PC-9 (cell line): ENCODE measurements around the gene ADGRD1. TPM values are rescaled to one million over a fixed set of nuclear protein-coding genes. Genes with fewer than 3 reads are reported as not detected.

Experiments
- BruUV-seq: library from RNA; stranded (reverse); fragments of 400-500 nt; replicated peaks from 2 replicates; lab custom pipeline; 2021; lab: Mats Ljungman, UMichigan
- CTCF ChIA-PET: fragments of 300-600 bp; sonication (Branson Sonifier 250); formaldehyde crosslinking; loops from one replicate; lab custom pipeline; 2022; ENCODE audit warnings: antibody characterized with exemption; lab: Charles Lee
- POLR2A ChIA-PET: fragments of 300-600 bp; sonication (Branson Sonifier 250); formaldehyde crosslinking; loops from one replicate; lab custom pipeline; 2022; ENCODE audit warnings: antibody characterized with exemption; ENCODE audit not compliant: unreplicated experiment; lab: Charles Lee
- DNase-seq, 2 experiments: peaks; one replicate each; pipeline versions ENCODE4 v3.0.0 to v3.0.0-alpha.2; 2015 to 2022; ENCODE audit warnings: mixed read lengths in 1 of 2
- H2AFZ ChIP-seq: fragments of 200-600 bp; sonication (generic); 2 replicates; pipeline ENCODE4 v1.8.1; 2017; ENCODE audit warnings: antibody characterized with exemption
- H3F3A ChIP-seq: fragments of 200-600 bp; sonication (generic); 2 replicates; pipeline ENCODE4 v1.8.1; 2017; ENCODE audit warnings: antibody characterized with exemption, mild to moderate bottlenecking, low read depth; ENCODE audit not compliant: insufficient read depth
- H3K27ac ChIP-seq: fragments of 200-600 bp; sonication (generic); 2 replicates; pipeline ENCODE4 v1.6.1; 2016; ENCODE audit warnings: mixed run types
- H3K27me3 ChIP-seq: fragments of 200-600 bp; sonication (generic); 2 replicates; pipeline ENCODE4 v1.6.1; 2016; ENCODE audit warnings: low read depth, mixed run types; ENCODE audit not compliant: insufficient read depth
- H3K36me3 ChIP-seq: fragments of 200-600 bp; sonication (generic); 2 replicates; pipeline ENCODE4 v1.6.1; 2016; ENCODE audit warnings: low read depth, mixed run types
- H3K4me1 ChIP-seq: fragments of 200-600 bp; sonication (generic); replicated peaks from 2 replicates; pipeline ENCODE4 v1.6.1; 2016; ENCODE audit warnings: mixed run types; ENCODE audit not compliant: insufficient read depth
- H3K4me2 ChIP-seq: fragments of 200-600 bp; sonication (generic); 2 replicates; pipeline ENCODE4 v1.6.1; 2017; ENCODE audit warnings: mixed run types
- H3K4me3 ChIP-seq: fragments of 200-600 bp; sonication (generic); 2 replicates; pipeline ENCODE4 v1.6.1; 2016; ENCODE audit warnings: mixed run types
- H3K79me2 ChIP-seq: fragments of 200-600 bp; sonication (generic); 2 replicates; pipeline ENCODE4 v1.6.1; 2017; ENCODE audit warnings: low read depth, mixed run types
- H3K9me2 ChIP-seq: fragments of 200-600 bp; sonication (generic); 2 replicates; pipeline ENCODE4 v1.8.1; 2017; ENCODE audit warnings: mild to moderate bottlenecking; ENCODE audit not compliant: insufficient read depth
- H3K9me3 ChIP-seq: fragments of 200-600 bp; sonication (generic); 2 replicates; pipeline ENCODE4 v1.8.1; 2016; ENCODE audit warnings: low read depth; ENCODE audit not compliant: insufficient read depth
- H4K20me1 ChIP-seq: fragments of 200-600 bp; sonication (generic); 2 replicates; pipeline ENCODE4 v1.8.1; 2017; ENCODE audit not compliant: insufficient read depth
- EZH2 ChIP-seq: fragments of 200-600 bp; sonication (generic); IDR thresholded peaks from 2 replicates; pipeline ENCODE4 v1.8.0; 2017; ENCODE audit warnings: antibody characterized with exemption, low read depth
- intact Hi-C: fragments of 100-400 bp; cut with micrococcal nuclease; formaldehyde crosslinking; loops from one replicate; pipeline ENCODE4 v1.10.0; 2022; ENCODE audit not compliant: unreplicated experiment
- total RNA-seq: library from RNA; stranded (reverse); gene quantifications from 2 replicates; pipeline ENCODE4 v1.2.3, GENCODE V29; 2021
- TF ChIP-seq, protein P1 (sequence below): fragments of 200-600 bp; sonication (generic); conservative IDR thresholded peaks from 2 replicates; pipeline ENCODE4 v1.6.1; 2017; ENCODE audit warnings: mixed run types, antibody characterized with exemption, mild to moderate bottlenecking, moderate library complexity

The ADGRD1 gene
- total RNA-seq, 1 experiment from 2014 or later, result not detected

DNA sequence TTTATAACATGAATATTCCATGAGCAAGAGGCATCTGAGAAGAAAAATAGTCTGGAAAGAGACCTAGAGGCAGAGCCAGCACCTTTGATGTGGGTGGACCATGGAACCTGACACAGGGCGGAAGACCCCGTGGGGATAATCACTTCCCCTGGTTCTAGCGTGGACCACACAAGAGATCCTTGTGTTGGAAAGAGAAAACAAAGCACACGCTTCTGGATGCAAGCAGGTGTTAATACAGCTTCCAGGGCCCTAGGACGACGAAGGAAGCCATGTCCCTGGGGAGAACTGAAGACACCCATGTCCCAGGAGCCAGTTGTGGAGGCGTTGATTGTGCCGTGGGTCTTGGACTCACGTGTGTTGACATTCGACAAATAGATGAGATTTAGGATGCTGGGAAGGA lies 102.9 kb downstream of the ADGRD1 start:
- Histone ChIP-seq H3K9me2 (no peaks in the 10 kb centered on the region), H3K4me2 (no peak overlapping the region), H4K20me1 (no peaks in the 10 kb centered on the region), H2AFZ (no peak overlapping the region), H3K36me3 (no peaks in the 10 kb centered on the region), H3K4me3 (no peak overlapping the region), H3F3A (no peaks in the 10 kb centered on the region), H3K9me3 (no peaks in the 10 kb centered on the region), H3K27ac (no peak overlapping the region), H3K27me3 (peaks cover 98% of the 10 kb centered on the region), H3K79me2 (no peaks in the 10 kb centered on the region), H3K4me1 (no peaks in the 10 kb centered on the region)
- CTCF ChIA-PET, result no interaction called here
- intact Hi-C loops, result no loop called here
- BruUV-seq, result no TSS peak
- DNase-seq, result no peak
- POLR2A ChIA-PET, result no interaction called here
- TF ChIP-seq, protein P1, sequence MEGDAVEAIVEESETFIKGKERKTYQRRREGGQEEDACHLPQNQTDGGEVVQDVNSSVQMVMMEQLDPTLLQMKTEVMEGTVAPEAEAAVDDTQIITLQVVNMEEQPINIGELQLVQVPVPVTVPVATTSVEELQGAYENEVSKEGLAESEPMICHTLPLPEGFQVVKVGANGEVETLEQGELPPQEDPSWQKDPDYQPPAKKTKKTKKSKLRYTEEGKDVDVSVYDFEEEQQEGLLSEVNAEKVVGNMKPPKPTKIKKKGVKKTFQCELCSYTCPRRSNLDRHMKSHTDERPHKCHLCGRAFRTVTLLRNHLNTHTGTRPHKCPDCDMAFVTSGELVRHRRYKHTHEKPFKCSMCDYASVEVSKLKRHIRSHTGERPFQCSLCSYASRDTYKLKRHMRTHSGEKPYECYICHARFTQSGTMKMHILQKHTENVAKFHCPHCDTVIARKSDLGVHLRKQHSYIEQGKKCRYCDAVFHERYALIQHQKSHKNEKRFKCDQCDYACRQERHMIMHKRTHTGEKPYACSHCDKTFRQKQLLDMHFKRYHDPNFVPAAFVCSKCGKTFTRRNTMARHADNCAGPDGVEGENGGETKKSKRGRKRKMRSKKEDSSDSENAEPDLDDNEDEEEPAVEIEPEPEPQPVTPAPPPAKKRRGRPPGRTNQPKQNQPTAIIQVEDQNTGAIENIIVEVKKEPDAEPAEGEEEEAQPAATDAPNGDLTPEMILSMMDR, result no peak
- no peak for TF ChIP-seq EZH2

DNA sequence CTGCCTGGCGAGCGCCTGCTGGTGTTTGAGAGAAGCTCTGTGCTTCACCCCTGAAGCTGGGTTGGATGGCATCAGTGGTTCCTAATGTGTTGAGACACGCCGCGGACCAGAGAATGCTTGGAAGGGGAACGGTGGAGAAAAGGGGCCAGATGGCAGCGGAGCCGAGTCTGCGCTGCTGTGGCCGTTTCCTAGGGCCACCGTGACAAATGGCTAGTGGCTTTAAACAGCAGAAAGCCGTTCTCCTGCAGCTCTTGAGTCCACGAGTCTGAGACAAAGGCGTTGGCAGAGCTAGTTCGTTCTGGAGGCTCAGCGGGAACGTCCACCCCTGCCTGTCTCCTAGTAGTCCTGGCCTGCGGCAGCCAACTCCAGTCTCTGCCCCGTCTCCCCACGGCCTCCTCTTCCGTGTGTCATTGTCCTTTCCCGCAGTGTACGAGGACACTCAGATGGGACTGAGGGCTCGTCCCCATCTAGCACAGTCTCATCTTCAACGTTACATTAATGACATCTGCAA lies 103.6 kb downstream of the ADGRD1 start:
- Histone ChIP-seq H3K9me2 (no peaks in the 10 kb centered on the region), H2AFZ (no peak overlapping the region), H3K27ac (no peak overlapping the region), H3K79me2 (no peaks in the 10 kb centered on the region), H3F3A (no peaks in the 10 kb centered on the region), H3K36me3 (no peaks in the 10 kb centered on the region), H4K20me1 (no peaks in the 10 kb centered on the region), H3K27me3 (peaks cover 98% of the 10 kb centered on the region), H3K4me2 (no peak overlapping the region), H3K4me1 (no peaks in the 10 kb centered on the region), H3K4me3 (no peak overlapping the region), H3K9me3 (no peaks in the 10 kb centered on the region)
- CTCF ChIA-PET, result no interaction called here
- BruUV-seq, result no TSS peak
- TF ChIP-seq, protein P1, result no peak
- TF ChIP-seq EZH2, result no peak
- no peak for DNase-seq
- intact Hi-C loops, result no loop called here
- POLR2A ChIA-PET, result no interaction called here

DNA sequence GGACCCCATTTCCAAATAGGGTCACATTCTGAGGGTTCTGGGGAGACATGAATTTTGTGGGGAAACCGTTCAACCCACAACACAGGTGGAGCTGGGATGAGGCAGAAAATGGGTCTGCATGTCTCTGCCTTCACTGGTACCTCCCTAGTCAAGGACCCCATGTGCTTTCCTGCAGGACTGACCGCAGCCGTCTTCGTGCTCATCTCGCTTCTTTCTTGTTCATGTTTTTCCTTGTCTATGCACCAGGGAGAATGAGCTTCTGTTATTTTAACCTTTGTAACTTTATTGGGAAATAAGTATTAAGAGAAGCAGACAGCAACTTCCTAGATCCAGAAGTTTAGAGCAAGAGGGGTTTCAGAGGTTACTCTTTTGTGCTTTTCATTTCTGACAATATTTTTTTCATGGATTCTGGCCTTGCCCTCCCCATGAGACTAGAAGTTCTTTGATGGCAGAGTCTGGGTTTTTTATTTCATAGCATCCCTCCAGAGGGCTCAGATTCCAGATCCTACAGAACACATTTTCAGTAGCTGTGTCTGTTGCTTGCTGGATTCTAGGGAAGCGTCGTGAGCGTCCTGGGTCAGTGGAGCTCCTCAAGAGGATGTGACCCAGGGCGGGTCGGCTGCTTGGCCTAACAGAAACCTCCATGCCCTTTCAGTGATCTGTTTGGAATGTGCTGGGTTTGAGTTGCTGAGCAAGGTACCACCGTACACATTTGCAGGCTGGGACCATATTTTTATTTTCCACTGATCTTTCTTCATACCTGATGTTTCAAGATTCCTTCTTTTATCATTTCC lies 104.2 kb downstream of the ADGRD1 start:
- H3K9me2 ChIP-seq, result no peaks in the 10 kb centered on the region
- no peak for DNase-seq
- POLR2A ChIA-PET, result no interaction called here
- no TSS peak for BruUV-seq
- no peaks in the 10 kb centered on the region for H3K4me1 ChIP-seq
- no peak overlapping the region for H3K4me2 ChIP-seq
- intact Hi-C loops, result no loop called here
- CTCF ChIA-PET, result no interaction called here
- H3K27ac ChIP-seq, result no peak overlapping the region
- TF ChIP-seq, protein P1, result no peak
- no peak for TF ChIP-seq EZH2
- H3K9me3 ChIP-seq, result no peaks in the 10 kb centered on the region
- no peak overlapping the region for H3K4me3 ChIP-seq
- no peaks in the 10 kb centered on the region for H3K36me3 ChIP-seq
- no peaks in the 10 kb centered on the region for H4K20me1 ChIP-seq
- H3K79me2 ChIP-seq, result no peaks in the 10 kb centered on the region
- peaks cover 97% of the 10 kb centered on the region for H3K27me3 ChIP-seq
- H2AFZ ChIP-seq, result no peak overlapping the region
- no peaks in the 10 kb centered on the region for H3F3A ChIP-seq
